ENCODE measurements around the gene CFAP77.

CFAP77 gene

DNA sequence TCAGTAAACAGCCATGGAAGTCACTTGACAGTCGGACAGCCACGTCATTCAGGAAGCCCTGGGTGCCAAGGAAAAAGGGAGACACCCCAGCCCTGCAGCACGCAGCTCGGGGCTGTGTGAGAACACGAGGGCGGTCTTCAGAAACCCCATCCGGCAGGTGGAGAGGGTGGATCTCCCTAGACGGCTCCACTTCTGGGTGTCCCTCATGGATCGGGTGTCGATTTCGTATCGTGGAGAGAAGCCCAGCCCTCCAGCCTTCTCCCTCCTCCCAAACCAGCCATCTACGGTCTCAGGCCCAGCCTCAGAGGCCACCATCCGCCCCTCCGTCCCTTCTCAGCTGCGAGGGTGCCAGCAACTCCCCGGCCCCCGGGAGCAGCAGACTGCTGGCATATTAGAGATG lies 106.9 kb downstream of the CFAP77 start:
- H3K27me3 ChIP-seq (ENCODE audit: insufficient read depth, poor library complexity, severe bottlenecking), result peaks cover 9% of the 10 kb centered on the region
- no peak overlapping the region for H3K27ac ChIP-seq (replicated peaks)
- H3K4me3 ChIP-seq (replicated peaks; ENCODE audit: insufficient read depth, low read length), result no peak overlapping the region
- no peak for DNase-seq (ENCODE audit: low read depth in 1 of 2, low spot score in 1 of 2)
- TF ChIP-seq POLR2AphosphoS5 (IDR thresholded peaks at IDR 0.05; ENCODE audit: low read depth) (no peak), SPI1 (IDR thresholded peaks at IDR 0.05; ENCODE audit: borderline replicate concordance, low read depth) (no peak)

DNA sequence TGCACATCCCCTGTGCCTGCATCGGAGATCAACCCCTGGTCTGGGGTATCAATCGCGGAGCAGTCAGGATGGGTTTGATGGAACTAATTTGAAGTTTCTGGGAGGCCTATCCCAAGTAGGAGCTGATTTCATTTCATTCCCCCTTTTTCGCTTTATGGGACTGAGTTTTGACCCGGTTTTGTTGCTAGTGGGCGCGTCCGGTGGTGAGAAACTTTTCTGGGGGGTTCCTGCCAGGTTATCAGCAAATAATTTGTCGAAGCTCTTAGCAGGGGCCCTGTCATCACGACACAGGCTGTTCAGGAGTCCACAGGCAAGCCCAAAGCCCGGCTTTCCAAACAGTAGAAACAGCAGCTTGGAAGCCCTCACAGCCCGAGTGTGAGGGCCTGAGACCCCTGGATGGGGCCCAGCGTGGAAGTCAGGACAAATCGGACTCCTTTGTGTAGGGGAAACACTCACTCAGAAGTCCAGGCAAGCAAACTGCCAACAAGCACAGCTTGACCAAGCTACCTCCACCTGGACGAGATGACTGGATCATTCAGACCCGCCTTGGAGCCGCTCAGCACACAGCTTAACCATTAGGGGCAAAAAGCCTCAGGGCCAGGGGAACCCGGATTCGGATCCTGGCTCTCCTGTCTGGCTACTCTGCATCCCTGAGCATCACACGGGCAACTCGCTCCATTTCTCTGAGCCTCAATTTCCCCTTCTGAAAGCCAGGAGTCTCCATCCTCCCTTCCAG lies 108.0 kb downstream of the CFAP77 start:
- Histone ChIP-seq H3K27ac (replicated peaks) (no peak overlapping the region), H3K27me3 (ENCODE audit: insufficient read depth, poor library complexity, severe bottlenecking) (peaks cover 9% of the 10 kb centered on the region), H3K4me3 (replicated peaks; ENCODE audit: insufficient read depth, low read length) (no peak overlapping the region)
- no peak for DNase-seq (ENCODE audit: low read depth in 1 of 2, low spot score in 1 of 2)
- TF ChIP-seq, protein P1, sequence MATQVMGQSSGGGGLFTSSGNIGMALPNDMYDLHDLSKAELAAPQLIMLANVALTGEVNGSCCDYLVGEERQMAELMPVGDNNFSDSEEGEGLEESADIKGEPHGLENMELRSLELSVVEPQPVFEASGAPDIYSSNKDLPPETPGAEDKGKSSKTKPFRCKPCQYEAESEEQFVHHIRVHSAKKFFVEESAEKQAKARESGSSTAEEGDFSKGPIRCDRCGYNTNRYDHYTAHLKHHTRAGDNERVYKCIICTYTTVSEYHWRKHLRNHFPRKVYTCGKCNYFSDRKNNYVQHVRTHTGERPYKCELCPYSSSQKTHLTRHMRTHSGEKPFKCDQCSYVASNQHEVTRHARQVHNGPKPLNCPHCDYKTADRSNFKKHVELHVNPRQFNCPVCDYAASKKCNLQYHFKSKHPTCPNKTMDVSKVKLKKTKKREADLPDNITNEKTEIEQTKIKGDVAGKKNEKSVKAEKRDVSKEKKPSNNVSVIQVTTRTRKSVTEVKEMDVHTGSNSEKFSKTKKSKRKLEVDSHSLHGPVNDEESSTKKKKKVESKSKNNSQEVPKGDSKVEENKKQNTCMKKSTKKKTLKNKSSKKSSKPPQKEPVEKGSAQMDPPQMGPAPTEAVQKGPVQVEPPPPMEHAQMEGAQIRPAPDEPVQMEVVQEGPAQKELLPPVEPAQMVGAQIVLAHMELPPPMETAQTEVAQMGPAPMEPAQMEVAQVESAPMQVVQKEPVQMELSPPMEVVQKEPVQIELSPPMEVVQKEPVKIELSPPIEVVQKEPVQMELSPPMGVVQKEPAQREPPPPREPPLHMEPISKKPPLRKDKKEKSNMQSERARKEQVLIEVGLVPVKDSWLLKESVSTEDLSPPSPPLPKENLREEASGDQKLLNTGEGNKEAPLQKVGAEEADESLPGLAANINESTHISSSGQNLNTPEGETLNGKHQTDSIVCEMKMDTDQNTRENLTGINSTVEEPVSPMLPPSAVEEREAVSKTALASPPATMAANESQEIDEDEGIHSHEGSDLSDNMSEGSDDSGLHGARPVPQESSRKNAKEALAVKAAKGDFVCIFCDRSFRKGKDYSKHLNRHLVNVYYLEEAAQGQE (IDR thresholded peaks at IDR 0.05; ENCODE audit: insufficient replicate concordance, low read depth), result no peak

DNA sequence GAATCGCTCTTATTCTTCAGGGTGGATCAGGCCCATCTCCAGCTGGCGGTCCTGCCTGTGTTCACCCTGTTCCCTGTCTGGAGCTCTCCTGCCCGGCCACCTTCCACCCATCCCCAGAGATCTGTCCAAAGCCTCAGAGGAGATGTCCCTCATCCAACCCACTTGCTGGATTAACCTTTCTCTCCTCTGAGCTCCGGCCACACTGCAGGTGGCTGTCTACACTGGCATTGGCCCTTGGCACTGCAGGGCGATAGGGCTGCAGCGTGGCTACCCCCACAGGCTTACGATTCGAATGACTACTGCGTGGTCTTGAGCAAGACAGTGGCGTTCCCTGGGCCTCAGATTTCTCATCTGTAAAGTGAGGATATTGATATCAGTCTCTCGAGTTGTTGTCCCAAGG lies 108.6 kb downstream of the CFAP77 start:
- no peak for TF ChIP-seq GABPA (IDR thresholded peaks at IDR 0.05; ENCODE audit: low read depth)
- TF ChIP-seq, protein P1 (IDR thresholded peaks at IDR 0.05; ENCODE audit: insufficient replicate concordance, low read depth), result no peak
- no peak for TF ChIP-seq SPI1 (IDR thresholded peaks at IDR 0.05; ENCODE audit: borderline replicate concordance, low read depth)
- TF ChIP-seq POLR2AphosphoS5 (IDR thresholded peaks at IDR 0.05; ENCODE audit: low read depth), result no peak
- TF ChIP-seq, protein P2, sequence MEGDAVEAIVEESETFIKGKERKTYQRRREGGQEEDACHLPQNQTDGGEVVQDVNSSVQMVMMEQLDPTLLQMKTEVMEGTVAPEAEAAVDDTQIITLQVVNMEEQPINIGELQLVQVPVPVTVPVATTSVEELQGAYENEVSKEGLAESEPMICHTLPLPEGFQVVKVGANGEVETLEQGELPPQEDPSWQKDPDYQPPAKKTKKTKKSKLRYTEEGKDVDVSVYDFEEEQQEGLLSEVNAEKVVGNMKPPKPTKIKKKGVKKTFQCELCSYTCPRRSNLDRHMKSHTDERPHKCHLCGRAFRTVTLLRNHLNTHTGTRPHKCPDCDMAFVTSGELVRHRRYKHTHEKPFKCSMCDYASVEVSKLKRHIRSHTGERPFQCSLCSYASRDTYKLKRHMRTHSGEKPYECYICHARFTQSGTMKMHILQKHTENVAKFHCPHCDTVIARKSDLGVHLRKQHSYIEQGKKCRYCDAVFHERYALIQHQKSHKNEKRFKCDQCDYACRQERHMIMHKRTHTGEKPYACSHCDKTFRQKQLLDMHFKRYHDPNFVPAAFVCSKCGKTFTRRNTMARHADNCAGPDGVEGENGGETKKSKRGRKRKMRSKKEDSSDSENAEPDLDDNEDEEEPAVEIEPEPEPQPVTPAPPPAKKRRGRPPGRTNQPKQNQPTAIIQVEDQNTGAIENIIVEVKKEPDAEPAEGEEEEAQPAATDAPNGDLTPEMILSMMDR (IDR thresholded peaks at IDR 0.05; ENCODE audit: insufficient read depth, low read length), result no peak
- H3K27ac ChIP-seq (replicated peaks), result no peak overlapping the region
- peaks cover 9% of the 10 kb centered on the region for H3K27me3 ChIP-seq (ENCODE audit: insufficient read depth, poor library complexity, severe bottlenecking)
- H3K4me3 ChIP-seq (replicated peaks; ENCODE audit: insufficient read depth, low read length), result no peak overlapping the region
- DNase-seq (ENCODE audit: low read depth in 1 of 2, low spot score in 1 of 2), result no peak

DNA sequence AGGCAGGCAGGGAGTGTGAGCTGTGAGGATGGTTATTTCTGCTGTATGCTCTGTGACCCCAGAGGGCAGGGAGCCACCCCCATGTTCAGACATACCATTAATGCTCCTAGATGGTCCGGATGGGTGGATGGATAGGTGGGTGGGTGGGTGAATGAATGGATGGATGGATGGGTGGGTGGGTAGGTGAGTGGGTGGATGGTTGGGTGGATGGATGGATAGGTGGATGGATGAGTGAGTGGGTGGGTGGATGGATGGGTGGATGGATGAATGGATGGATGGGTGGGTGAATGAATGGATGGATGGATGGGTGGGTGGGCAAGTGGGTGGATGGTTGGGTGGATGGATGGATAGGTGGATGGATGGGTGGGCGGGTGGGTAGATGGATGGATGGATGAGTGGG lies 109.0 kb downstream of the CFAP77 start:
- no peak for DNase-seq (ENCODE audit: low read depth in 1 of 2, low spot score in 1 of 2)
- no peak for TF ChIP-seq SPI1 (IDR thresholded peaks at IDR 0.05; ENCODE audit: borderline replicate concordance, low read depth)
- TF ChIP-seq, protein P1 (IDR thresholded peaks at IDR 0.05; ENCODE audit: insufficient replicate concordance, low read depth), result no peak
- TF ChIP-seq, protein P2 (IDR thresholded peaks at IDR 0.05; ENCODE audit: insufficient read depth, low read length), result no peak
- no peak for TF ChIP-seq POLR2AphosphoS5 (IDR thresholded peaks at IDR 0.05; ENCODE audit: low read depth)
- no peak for TF ChIP-seq GABPA (IDR thresholded peaks at IDR 0.05; ENCODE audit: low read depth)
- Histone ChIP-seq H3K27me3 (ENCODE audit: insufficient read depth, poor library complexity, severe bottlenecking) (peaks cover 9% of the 10 kb centered on the region), H3K27ac (replicated peaks) (no peak overlapping the region), H3K4me3 (replicated peaks; ENCODE audit: insufficient read depth, low read length) (no peak overlapping the region)
